SW480 (cell line): ENCODE data around the gene KPNB1.
A peak's percentile ranks its signal among the peaks of the same experiment; 100 is the strongest.
"Not testable (repeated sequence)": the region's sequence is repeated elsewhere in the genome, so short reads cannot be mapped to it uniquely, and the experiment has no call there.

ENCODE experiments used
- DNase-seq: peaks from one replicate; pipeline ENCODE4 v3.0.0-alpha.2; 2016; ENCODE audit warnings: low spot score

Gene KPNB1

DNA sequence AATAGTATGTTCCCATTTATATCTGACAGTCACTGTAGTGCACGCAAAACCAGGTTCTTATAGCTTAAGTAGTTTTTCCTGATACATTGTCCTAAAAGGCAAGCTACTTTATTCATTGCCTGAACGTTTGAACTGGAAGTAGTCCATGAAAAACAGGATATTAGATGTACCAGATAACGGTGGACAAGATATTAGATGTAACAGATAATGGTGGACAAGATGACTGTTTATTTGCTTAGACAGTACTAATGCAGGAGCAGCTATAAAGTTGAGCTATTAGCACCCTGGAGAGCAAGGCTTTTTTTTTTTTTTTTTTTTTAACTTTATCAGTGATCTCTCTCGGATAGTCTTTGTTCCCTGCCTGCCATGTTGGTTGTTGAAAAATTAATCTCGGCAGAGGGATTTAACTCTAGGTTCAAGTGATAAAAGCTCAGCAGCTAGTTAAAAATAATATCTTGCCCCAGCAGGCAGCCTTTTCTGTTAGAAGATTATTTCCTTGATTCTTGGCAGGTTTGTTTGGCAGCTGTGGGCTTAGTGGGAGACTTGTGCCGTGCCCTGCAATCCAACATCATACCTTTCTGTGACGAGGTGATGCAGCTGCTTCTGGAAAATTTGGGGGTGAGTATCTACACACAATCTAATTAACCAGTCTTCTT lies 26.9 kb downstream of the KPNB1 start:
- no peak for DNase-seq

DNA sequence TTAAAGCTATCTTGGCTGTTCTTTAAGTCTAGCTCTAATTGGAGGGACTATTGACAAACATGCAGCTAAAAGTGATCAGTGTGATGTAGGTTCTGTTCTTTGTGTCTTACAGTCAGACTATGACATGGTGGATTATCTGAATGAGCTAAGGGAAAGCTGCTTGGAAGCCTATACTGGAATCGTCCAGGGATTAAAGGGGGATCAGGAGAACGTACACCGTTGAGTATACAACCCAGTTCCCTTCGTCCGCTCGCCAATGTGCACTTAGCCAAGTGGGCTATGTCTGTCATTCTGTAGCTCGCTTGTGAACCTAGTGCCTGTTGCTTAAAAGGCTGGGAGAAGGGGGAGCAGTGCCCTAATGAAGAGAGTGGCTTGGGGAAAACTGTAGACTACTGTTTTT lies 28.5 kb downstream of the KPNB1 start:
- no peak for DNase-seq

DNA sequence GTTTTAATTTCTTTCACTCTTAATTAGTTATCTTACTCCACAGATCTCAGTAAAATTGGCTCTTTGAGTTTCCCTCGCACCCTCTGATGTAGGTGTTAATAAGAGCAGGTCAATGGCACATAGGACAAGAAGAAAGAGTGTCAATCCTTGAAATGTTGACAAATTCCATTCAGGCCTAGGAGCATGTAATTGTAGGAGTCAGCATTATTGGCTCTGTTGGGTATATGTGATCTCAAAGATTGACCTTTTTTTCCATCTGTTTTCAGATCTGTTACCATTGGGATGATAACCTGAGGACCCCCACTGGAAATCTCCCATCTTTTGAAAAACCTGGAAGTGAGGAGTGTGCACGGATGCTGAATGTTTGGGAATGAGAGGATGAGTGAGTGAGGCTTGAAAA lies 32.4 kb downstream of the KPNB1 start:
- DNase-seq, result no peak

DNA sequence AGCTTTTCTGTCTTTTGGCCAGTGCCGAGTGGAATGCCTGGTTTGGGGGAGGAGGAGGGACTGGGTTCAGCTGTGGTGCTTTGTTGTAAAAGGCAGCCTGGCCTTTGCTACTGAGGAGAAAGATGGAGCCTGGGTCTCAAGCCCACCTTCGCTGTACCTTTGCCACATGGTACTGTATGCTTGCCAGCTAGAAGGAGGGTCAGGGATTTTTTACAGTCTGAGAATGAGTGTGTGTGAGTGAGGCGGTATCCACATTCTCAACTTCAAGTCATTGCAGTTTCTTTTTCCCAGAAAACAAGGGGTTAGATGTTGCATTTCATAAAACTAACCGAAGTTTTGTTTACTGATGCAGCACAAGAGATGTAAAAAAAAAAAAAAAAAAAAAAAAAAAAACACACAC lies 33.0 kb downstream of the KPNB1 start:
- not testable (repeated sequence) for DNase-seq

DNA sequence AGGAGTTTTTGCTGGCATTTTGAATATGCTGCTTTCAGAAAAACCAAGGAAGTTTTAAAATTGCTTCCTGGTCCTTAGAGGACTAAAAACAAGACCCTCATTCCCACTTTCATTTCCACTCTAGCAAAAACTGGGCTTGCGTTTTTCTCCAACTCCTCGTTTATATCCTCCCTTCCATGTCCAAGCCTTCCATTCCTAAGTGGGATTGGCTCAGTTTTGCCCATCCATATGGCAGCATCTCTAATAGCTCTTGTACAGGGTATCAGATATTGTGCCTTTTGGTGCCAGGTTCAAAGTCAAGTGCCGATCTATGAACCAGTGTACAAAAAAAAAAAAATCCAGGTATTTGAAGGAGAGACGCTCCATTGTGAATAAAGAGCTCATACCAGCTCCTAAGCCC lies 34.3 kb downstream of the KPNB1 start:
- no peak for DNase-seq

DNA sequence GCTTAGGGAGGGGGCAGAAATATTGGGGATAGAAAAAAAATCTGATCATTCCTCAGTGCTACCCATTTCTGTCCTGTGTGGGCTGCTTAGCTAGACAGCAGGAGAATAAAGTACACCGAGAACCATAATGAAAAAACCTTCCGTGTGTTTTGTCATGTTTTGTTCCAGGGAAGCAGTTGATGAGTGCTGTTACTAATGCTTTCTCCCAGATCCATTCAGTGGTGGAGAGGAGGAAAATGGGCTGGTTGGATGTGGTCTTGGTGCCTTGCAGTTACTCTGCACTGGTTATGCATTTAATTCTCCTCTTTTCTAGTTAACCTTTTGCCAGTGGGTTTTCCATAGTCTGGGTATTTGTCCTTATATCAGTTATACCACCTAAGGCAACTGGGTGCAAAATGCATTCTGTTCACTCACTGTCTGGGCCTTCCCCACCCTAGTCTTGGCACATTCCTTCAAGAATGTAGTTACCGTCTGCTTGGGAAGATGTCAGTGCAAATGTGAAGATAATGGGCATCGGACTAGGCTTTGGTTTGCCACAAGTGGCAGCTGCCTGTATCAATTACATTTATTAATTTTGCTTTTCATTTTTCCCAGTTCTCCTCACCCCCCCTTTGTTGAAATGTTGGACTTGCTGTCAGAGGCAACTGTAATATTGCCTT lies 34.9 kb downstream of the KPNB1 start:
- DNase-seq, result no peak

DNA sequence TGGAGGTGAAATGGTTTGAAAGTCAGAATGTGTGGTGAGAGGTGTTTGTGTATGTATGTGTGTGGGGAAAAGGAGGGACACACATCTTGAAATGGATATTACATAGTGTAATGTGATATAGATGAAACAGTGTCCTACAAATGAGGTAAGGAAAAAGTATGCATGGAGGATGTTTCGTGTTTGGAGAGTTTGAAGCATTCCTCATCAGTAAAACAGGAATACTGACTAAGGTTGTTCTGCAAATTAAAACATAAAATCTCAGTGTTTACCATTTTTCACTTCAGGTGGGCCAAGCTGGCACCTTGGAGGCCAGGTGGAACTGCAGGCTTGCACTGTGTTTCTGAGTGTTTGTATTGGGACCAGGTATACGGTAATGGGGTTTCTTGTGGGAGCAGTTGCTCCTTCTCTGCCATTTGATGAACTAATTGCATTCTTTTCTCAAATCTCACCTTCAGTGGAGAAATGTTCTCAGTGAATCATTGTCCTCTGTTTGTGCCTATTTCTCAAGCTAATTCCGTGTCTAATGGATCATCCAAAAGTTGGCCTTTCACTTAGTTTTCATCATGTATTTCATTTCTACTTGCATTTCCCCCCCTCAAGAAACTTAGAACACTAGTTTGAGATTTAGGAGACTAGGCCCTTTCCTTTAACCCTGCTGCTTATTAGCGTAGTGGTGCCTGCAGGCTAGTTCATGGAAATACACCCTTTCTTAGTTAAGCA lies 36.0 kb downstream of the KPNB1 start:
- no peak for DNase-seq

DNA sequence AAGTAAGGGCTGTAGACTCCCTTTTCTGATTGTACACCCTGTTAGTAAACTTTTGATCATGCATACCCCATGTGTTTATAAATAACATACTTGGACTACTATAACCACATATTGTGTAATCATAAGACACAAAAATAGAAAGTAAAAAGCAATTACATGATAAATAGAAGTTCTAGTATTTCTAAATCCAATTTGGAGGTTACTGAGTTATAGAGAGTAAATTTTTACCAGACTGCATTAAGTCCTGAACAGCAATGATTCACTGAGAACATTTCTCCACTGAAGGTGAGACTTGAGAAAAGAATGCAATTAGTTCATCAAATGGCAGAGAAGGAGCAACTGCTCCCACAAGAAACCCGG lies 36.5 kb downstream of the KPNB1 start:
- DNase-seq, result no peak

DNA sequence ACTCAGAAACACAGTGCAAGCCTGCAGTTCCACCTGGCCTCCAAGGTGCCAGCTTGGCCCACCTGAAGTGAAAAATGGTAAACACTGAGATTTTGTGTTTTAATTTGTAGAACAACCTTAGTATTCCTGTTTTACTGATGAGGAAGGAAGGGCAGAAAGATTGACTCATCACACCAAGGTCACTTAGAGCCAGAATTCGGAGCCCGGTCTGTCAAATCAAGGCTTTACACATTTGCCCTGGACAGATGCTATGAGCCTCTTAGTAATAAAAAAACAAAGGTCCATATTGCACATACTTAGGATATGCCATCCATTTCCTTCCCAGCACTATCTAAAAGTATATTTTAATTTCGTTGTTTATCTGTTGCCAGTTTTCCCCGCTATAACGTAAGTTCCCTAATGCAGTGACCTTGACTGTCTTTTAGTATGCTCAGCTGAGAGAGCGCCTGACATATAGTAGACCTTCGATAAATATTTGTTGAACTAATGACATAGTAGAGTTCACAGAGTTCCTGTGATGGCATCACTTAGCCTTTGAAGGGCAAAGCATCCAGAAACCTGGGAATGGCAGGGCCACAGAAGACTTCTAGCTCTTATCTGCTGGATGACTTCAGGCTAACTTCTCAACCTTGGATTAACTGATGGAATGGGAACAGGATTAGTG lies 37.1 kb downstream of the KPNB1 start:
- no peak for DNase-seq

DNA sequence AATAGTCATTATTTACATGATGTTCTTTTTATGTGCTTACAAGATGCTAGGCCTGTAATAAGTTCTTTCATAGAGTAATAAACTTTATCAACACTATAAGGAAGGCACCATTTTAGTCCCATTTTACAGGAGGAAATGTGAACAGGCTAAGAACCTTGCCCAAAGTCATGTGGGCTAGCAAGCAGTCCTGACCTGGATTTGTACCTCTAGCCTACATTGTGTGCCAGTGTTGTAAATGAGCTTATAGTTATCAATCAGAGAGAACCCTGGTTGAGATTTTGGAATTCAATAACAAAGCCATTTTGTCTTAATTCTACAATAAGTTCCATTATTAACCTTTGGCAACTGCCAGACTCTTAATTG lies 37.6 kb downstream of the KPNB1 start:
- DNase-seq, result no peak

DNA sequence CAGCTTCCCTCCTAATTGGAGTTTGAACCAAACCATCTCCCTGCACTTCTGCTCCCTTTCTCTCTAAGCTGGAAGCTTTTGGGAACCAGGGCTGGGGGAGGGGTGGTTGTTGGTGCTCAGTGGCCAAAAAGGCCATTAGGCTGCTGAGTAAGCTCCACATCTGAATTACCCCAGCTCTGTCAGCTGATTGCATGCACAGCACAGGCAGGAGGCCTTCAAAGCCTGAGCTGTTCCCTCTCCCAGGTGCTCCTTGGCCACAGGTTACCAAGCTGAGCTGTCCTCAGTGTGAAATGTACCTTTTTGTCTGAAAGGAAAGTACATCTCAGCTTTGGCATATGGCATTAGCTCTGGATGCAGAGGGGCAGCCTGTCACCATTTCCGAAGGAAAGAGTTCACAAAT lies 38.0 kb downstream of the KPNB1 start:
- peak; percentile 26 for DNase-seq

DNA sequence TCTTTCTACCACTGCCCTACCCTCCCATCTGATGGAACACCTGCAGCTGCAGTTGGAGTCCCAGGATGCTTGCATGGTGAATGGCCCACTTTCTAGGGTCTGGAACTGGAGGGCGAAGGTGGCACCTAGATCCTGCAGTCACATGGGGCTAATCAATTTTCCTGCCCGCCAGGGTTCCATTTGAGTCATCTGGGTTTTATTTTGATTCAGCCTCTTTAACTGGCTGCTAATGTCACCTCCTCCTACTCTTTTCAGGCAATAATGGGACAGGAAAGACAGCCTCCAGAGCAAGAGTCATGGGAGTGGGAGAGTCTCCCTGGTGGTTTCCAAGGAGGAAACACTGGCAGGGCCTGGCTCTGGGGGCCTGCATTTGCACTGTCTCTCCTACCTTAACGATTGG lies 40.4 kb downstream of the KPNB1 start:
- DNase-seq, result no peak

DNA sequence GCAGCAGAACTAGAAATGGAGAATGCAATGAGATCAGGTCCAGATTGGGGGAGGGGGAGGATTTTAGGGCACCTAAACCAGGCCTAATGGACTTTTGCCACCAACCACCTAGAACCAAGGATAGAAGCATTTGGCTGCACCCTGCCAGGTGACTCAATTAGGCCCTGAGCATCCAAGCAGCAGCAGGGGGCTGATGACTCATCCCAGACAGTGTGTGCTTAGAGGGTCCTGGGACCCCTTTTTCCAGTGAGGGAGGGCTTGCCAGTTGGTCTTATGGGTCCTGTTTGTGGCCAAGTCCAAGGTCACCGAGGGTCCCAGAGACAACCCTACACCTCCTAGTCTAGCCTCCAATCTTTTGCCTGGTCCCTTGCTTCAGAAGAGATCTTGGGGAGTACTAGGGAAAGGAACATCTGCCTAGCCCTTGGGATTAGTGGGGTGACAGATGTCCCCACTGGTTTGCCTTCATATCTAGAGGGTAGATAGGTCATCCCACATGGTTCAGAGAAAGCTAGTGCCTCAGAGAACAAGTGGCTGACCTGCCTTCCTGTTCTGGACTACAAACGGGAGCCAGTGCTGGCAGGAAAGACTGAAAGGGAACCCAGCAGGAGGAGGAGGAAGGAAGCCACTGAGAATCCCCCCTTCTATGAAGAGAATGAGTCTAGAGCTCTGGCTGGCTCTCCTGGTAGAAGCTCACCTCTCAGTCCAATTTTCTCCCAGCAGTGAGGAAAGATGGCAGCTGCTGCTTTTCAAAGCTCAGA lies 42.6 kb downstream of the KPNB1 start:
- DNase-seq, result no peak

DNA sequence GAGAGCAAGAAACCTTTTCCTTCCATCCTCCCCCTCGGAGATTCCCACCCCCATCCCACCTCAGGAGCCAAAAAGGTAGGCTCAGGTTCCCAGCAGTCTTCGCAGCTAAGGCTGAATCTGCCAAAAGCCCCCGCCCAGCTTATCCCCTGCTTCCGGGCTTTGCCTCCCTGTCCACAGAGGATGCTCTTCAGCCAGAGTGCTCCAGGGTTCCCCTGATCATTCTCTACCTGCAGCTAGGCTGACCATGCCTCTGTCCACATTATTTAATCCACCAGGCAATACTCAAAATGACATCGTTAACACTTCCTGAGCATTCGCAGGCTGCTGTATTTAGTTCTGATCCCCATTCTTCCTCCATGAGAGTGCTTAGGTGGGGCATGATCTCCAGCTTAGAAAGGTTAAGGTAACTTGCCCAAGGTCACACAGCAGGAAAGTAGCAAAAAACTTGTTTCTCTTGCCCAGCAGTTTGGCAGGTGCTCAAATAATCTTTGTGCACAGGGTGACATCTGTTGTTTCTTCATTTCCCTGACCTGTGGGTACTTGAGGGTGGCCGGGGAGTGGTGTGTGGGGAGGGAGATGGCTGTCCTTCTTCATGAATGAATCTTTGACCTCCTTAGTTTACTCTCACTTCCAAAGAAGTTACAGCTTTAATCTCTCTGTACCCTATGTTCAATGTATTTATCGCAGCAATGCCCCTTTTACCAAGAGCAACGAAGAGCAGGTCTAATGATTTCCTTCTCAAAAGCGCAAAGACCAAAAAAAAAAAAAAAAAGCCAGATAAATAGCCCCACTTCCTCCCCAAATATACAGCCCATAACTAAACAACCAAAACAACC lies 43.4 kb downstream of the KPNB1 start:
- DNase-seq, result no peak

DNA sequence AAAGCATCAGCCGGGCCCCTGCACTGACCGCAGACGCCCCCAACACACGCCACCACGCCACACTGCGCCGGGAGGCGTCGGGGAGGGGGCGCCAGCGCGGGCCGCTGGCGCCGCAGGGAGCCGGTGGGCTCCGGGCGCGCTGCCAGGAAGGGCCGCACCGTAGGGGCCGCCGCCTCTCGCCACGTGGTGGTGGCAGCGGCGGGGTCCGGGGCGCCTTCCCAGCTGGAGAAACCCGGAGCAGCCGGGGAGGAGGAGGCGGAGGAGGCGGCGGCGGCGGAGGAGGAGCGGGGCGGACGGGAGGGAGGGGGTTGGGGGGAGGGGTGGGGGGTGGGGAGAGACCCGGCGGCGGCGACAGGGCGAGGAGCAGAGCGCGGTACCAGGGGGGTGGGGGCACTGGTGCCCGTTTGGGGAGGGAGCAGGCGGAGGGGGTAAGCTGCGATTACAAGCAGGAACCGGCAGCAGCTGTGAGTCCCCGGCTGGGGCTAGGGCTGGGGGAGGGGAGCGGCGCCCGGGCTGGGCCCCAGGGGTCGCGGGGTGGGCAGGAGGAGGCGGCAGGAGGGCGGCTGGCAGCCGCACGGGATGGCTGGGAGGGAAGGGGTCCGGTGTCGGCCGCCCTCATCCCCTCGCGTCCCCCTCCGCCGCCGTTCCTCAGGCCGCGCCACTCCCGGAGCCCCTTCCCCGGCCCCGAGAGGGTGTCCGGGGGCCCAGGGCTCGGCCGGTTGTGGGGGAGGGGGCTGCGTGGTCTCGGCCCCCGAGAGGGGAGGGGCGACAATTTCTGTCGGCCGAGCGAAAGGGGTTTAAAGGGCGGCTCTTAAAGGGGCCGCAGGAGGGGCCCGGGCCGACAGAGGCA lies 44.2 kb downstream of the KPNB1 start, which contains the start of gene TBKBP1:
Gene TBKBP1, plus strand, starts transcription at position 431 of the 850 bp plus-strand sequence. CDS start 1,952 bp downstream, outside the sequence.
- DNase-seq, result peak; percentile 45

DNA sequence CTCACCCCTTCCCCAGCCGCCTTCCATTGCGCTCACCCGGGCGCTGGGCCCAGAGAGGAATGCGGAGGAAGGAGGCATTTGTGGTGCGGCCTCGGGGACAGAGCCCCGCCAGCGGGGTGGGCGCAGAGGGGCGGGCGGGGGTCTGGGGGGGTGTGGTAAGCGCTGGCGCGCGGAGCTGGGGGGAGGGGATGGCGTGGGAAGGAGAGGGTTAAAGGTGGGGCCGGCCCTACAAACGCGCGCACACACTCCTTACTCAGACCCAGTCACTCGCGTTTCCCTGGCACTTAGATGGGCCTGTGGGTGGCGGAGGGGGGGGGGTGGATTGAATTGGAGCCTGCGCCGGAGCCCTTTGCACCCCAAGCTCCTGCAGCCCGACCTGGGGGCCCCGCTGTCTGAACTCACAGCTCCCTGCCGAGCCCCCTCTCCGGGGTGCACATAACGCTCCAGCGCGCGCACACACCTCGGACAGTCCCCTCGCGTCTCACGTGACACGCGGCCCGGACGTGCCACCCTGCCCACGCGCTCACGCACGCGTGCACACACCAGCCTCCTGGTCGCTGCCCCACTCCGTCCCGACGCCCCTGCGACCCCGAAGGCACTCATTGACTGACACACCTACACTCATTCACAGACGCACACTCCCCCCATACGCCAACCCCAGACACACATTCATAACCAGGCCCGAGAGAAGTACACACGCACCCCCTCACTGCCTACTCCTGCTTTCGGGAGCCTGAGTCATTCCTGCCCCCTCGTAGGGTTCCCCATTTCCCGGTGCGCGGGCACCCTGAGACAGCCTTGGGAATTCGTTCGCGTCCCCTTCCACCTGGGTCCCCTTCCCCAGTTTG lies 45.1 kb downstream of the KPNB1 start:
- peak; percentile 58 for DNase-seq

DNA sequence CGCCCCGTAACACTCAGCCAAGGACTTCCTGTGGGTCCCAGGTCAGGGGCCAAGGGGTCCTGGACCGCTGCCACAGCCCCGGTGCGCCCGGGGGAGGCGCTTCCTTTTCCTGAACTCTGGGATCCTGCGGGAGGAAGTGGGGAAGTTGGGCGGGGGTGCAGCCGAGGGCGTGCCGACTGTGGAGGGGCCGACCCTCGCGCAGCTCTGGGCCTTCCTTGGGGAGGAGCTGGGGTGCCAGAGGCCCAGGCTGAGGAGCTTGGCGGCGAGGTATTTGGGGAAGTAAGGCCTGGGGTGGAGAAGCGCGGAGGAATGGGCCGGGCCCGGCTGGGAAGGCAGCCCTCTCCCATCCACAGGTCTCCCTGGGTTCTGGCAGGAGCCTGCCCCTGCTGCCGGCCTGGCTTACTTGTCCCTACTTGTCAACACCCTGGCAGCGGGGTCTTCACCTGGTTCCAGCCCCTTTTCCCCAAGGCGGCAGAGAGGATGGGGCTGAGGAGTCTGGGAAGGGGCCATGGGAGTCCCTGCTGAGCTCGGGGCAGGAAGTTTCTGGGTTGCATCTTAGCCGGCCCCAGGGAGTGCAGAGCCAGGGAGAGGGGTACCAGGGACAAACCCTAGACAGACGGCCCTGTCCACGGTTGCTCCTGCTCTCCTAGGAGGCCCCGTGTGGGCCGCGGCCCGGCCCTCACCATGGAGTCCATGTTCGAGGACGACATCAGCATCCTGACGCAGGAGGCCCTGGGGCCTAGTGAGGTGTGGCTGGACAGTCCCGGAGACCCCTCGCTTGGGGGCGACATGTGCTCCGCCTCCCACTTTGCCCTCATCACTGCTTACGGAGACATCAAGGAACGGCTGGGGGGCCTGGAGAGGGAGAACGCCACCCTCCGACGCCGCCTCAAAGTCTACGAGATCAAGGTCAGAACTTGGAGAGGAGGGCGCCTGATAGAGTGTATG lies 46.0 kb downstream of the KPNB1 start:
- DNase-seq, result no peak
